HK-2 (cell line): ENCODE data around the gene OR52I2.

Source experiments
- DNase-seq: peaks from one replicate; pipeline ENCODE4 v3.0.0-alpha.2; 2018; ENCODE audit not compliant: unreplicated experiment

OR52I2 gene

GRCh38 chr11:4607781-4608666, 26.5 kb downstream of the OR52I2 start, which contains the start of gene TRIM68:
Gene TRIM68, minus strand, starts transcription at chr11:4608231. Its CDS starts 2,727 bp downstream, at chr11:4605504.
- DNase-seq: peak; percentile 92

GRCh38 chr11:4610258-4610935, 28.9 kb downstream of the OR52I2 start:
- DNase-seq: no peak

- no peak for DNase-seq
Measured at GRCh38 chr11:4611986-4612385, 30.4 kb downstream of the OR52I2 start.

- no peak for DNase-seq
Measured at GRCh38 chr11:4615856-4616444, 34.4 kb downstream of the OR52I2 start.

GRCh38 chr11:4619514-4619913, 38.0 kb downstream of the OR52I2 start:
- DNase-seq: no peak

GRCh38 chr11:4626207-4627099, 44.9 kb downstream of the OR52I2 start:
- DNase-seq: peak; percentile 57

GRCh38 chr11:4636136-4636535, 54.6 kb downstream of the OR52I2 start:
- DNase-seq: no peak

- DNase-seq: peak; percentile 50
Measured at GRCh38 chr11:4636962-4637661, 55.6 kb downstream of the OR52I2 start, which contains the start of gene OR51D1. Gene OR51D1, plus strand, starts transcription at chr11:4637477. Its CDS starts 2,314 bp downstream, at chr11:4639791.

- DNase-seq: no peak
Measured at GRCh38 chr11:4637662-4638047, 56.1 kb downstream of the OR52I2 start.

GRCh38 chr11:4639931-4640330, 58.4 kb downstream of the OR52I2 start:
- no peak for DNase-seq

- no peak for DNase-seq
Measured at GRCh38 chr11:4641501-4641900, 60.0 kb downstream of the OR52I2 start.

GRCh38 chr11:4642043-4642442, 60.5 kb downstream of the OR52I2 start:
- no peak for DNase-seq
